ENCODE results near the gene FAT4.

FAT4 gene

GRCh38 chr4:125319311-125319710, 4.6 kb downstream of the FAT4 start:
- no peak for DNase-seq

- DNase-seq, result no peak
Measured at GRCh38 chr4:125321709-125322365, 7.1 kb downstream of the FAT4 start.

- no peak for DNase-seq
Measured at GRCh38 chr4:125322366-125322730, 7.6 kb downstream of the FAT4 start.

- DNase-seq, result no peak
Measured at GRCh38 chr4:125323654-125324053, 8.9 kb downstream of the FAT4 start.

GRCh38 chr4:125325733-125326132, 11.0 kb downstream of the FAT4 start:
- no peak for DNase-seq

- no peak for DNase-seq
Measured at GRCh38 chr4:125331116-125331515, 16.4 kb downstream of the FAT4 start.

GRCh38 chr4:125334926-125335325, 20.2 kb downstream of the FAT4 start:
- no peak for DNase-seq

- no peak for DNase-seq
Measured at GRCh38 chr4:125338814-125339213, 24.1 kb downstream of the FAT4 start.

- DNase-seq, result no peak
Measured at GRCh38 chr4:125344198-125344597, 29.4 kb downstream of the FAT4 start.

- DNase-seq, result no peak
Measured at GRCh38 chr4:125346616-125347015, 31.9 kb downstream of the FAT4 start.

GRCh38 chr4:125350470-125351135, 35.8 kb downstream of the FAT4 start:
- DNase-seq, result no peak

GRCh38 chr4:125352521-125352920, 37.8 kb downstream of the FAT4 start:
- DNase-seq, result no peak

- DNase-seq, result no peak
Measured at GRCh38 chr4:125353131-125353530, 38.4 kb downstream of the FAT4 start.

GRCh38 chr4:125355791-125356190, 41.0 kb downstream of the FAT4 start:
- no peak for DNase-seq

- DNase-seq, result no peak
Measured at GRCh38 chr4:125357675-125358074, 42.9 kb downstream of the FAT4 start.

- no peak for DNase-seq
Measured at GRCh38 chr4:125358453-125358852, 43.7 kb downstream of the FAT4 start.

- DNase-seq, result no peak
Measured at GRCh38 chr4:125359363-125359762, 44.6 kb downstream of the FAT4 start.

GRCh38 chr4:125359960-125360634, 45.3 kb downstream of the FAT4 start:
- DNase-seq, result no peak

GRCh38 chr4:125360727-125361126, 46.0 kb downstream of the FAT4 start:
- DNase-seq, result no peak
